HepG2 (cell line): Measurements from ENCODE around the gene APOA1. TPM values are rescaled to one million over a fixed set of nuclear protein-coding genes. Genes with fewer than 3 reads are reported as not detected.

Experiments
- ATAC-seq: fragments of 200-7000 bp; cut with Tn5 transposase; 3 replicates; pipeline ENCODE4 v1.9.1; 2020; ENCODE audit warnings: mild to moderate bottlenecking, moderate library complexity
- BruUV-seq: library from RNA; stranded (reverse); fragments of 400-500 nt; replicated peaks from 2 replicates; lab custom pipeline; 2021; lab: Mats Ljungman, UMichigan
- CTCF ChIA-PET: fragments of 300-600 bp; formaldehyde crosslinking; extraction: SDS; loops from one replicate; lab custom pipeline; 2021; ENCODE audit warnings: low total read pairs, inconsistent platforms, low intra/inter-chr PET ratio; lab: Yijun Ruan, JAX
- POLR2A ChIA-PET: fragments of 350-600 bp; sonication (Branson Sonifier 250); formaldehyde crosslinking; loops from one replicate; lab custom pipeline; 2020; ENCODE audit warnings: antibody characterized with exemption, inconsistent platforms; lab: Yijun Ruan, JAX
- DNase-seq: peaks from one replicate; pipeline ENCODE4 v3.0.0-alpha.2; 2015; ENCODE audit warnings: low spot score
- FAIRE-seq: peaks from 3 replicates; lab custom pipeline; 2011; peaks lifted over from hg19 to GRCh38; lab: Jason Lieb, UNC
- H2AFZ ChIP-seq: one replicate; pipeline ENCODE4 v1.6.1; 2011; ENCODE audit warnings: low read length, inconsistent platforms
- H3K27ac ChIP-seq: fragments of 300-600 bp; 3 replicates; pipeline ENCODE4 v1.8.0; 2011; ENCODE audit warnings: mixed run types, mild to moderate bottlenecking, mixed read lengths, low read length, inconsistent platforms; ENCODE audit not compliant: insufficient read depth; ENCODE audit errors: extremely low read length
- H3K27me3 ChIP-seq, 2 experiments: fragments of 200-600 bp in 1 of 2; 2 replicates in 1 of 2; 3 replicates in 1 of 2; pipeline versions ENCODE4 v1.6.0 to v1.8.0; 2011; ENCODE audit warnings: low read length in 2 of 2, mild to moderate bottlenecking in 2 of 2, moderate library complexity in 2 of 2, inconsistent platforms in 1 of 2; ENCODE audit not compliant: insufficient read depth in 2 of 2, control insufficient read depth in 1 of 2
- H3K36me3 ChIP-seq, 2 experiments: fragments of 200-600 bp in 1 of 2; replicated peaks in 1 of 2; 2 replicates in 1 of 2; 3 replicates in 1 of 2; pipeline versions ENCODE4 v1.5.1 to v1.8.0; 2011; ENCODE audit warnings: low read length in 2 of 2, inconsistent platforms in 1 of 2; ENCODE audit not compliant: insufficient read depth in 2 of 2, control insufficient read depth in 1 of 2
- H3K4me1 ChIP-seq: 2 replicates; pipeline ENCODE4 v1.5.1; 2012; ENCODE audit warnings: low read length, inconsistent platforms; ENCODE audit not compliant: insufficient read depth
- H3K4me2 ChIP-seq: 2 replicates; pipeline ENCODE4 v1.6.0; 2011; ENCODE audit warnings: low read depth, low read length, inconsistent platforms
- H3K4me3 ChIP-seq, 3 experiments: fragments of 200-600 bp in 1 of 3; sonication (generic), shearing (Covaris generic) in 1 of 3; replicated peaks in 1 of 3; 2 replicates each; pipeline ENCODE4 v1.5.1; 2011 to 2016; ENCODE audit warnings: low read length in 3 of 3, inconsistent platforms in 2 of 3, low read depth in 2 of 3, mild to moderate bottlenecking in 2 of 3, control low read depth in 1 of 3, mixed read lengths in 1 of 3; ENCODE audit not compliant: insufficient read depth in 1 of 3
- H3K79me2 ChIP-seq: one replicate; pipeline ENCODE4 v1.6.1; 2011; ENCODE audit warnings: low read length, inconsistent platforms; ENCODE audit not compliant: insufficient read depth
- H3K9ac ChIP-seq: 2 replicates; pipeline ENCODE4 v1.6.0; 2011; ENCODE audit warnings: mild to moderate bottlenecking, low read depth, low read length, inconsistent platforms; ENCODE audit not compliant: insufficient read depth
- H3K9me3 ChIP-seq: 2 replicates; pipeline ENCODE4 v1.5.1; 2012; ENCODE audit warnings: mild to moderate bottlenecking, low read length
- H4K20me1 ChIP-seq: 2 replicates; pipeline ENCODE4 v1.6.0; 2011; ENCODE audit warnings: inconsistent platforms, mild to moderate bottlenecking, low read length, moderate library complexity; ENCODE audit not compliant: insufficient read depth
- AGO2 ChIP-seq: fragments of 200-400 bp; formaldehyde crosslinking; optimal IDR thresholded peaks from 2 replicates; pipeline ENCODE3; 2017; ENCODE audit warnings: mild to moderate bottlenecking, low read depth, low read length, moderate library complexity
- CBX1 ChIP-seq: IDR thresholded peaks from one replicate; pipeline ENCODE4 v1.6.1; 2016; ENCODE audit warnings: antibody characterized with exemption, low read depth
- GATAD2A ChIP-seq: IDR thresholded peaks from 2 replicates; pipeline ENCODE4 v1.6.1; 2016
- KDM5A ChIP-seq: fragments of 200-600 bp; sonication (generic); IDR thresholded peaks from 2 replicates; pipeline ENCODE4 v1.7.0; 2018; ENCODE audit warnings: antibody characterized with exemption, mild to moderate bottlenecking, low read length, borderline replicate concordance
- LCORL ChIP-seq, 2 experiments: fragments of 450-650 bp in 1 of 2; sonication (generic) in 1 of 2; formaldehyde crosslinking in 1 of 2; IDR thresholded peaks; 2 replicates each; pipeline versions ENCODE4 v1.5.0 to v1.6.1; 2017 to 2020; ENCODE audit warnings: antibody characterized with exemption in 1 of 2, missing genetic modification reagents in 1 of 2
- MIXL1 ChIP-seq: IDR thresholded peaks from 2 replicates; pipeline ENCODE4 v1.6.1; 2016
- MTF1 ChIP-seq: sonication (generic); formaldehyde crosslinking; IDR thresholded peaks from 2 replicates; pipeline ENCODE4 v1.5.0; 2020; ENCODE audit warnings: missing genetic modification reagents
- MXD4 ChIP-seq: IDR thresholded peaks from 2 replicates; pipeline ENCODE4 v1.6.1; 2016; ENCODE audit warnings: mild to moderate bottlenecking, missing biosample characterization, missing genetic modification reagents
- RCOR2 ChIP-seq: IDR thresholded peaks from 2 replicates; pipeline ENCODE4 v1.6.1; 2016; ENCODE audit warnings: missing biosample characterization, missing genetic modification reagents
- REST ChIP-seq, 2 experiments: IDR thresholded peaks; 2 replicates each; pipeline ENCODE4 v1.6.1; 2011 to 2012; ENCODE audit warnings: low read length in 2 of 2, borderline replicate concordance in 1 of 2, low read depth in 1 of 2, mild to moderate bottlenecking in 1 of 2, moderate library complexity in 1 of 2
- TCF7 ChIP-seq: sonication (generic); IDR thresholded peaks from 2 replicates; pipeline ENCODE4 v1.6.1; 2016; ENCODE audit warnings: antibody characterized with exemption, low read depth
- ZBTB37 ChIP-seq: sonication (generic); formaldehyde crosslinking; IDR thresholded peaks from 2 replicates; pipeline ENCODE4 v1.4.0; 2020; ENCODE audit warnings: mild to moderate bottlenecking, missing genetic modification reagents
- ZNF232 ChIP-seq: sonication (generic); formaldehyde crosslinking; IDR thresholded peaks from 2 replicates; pipeline ENCODE4 v1.4.0; 2020; ENCODE audit warnings: missing genetic modification reagents, borderline replicate concordance
- ZNF274 ChIP-seq: sonication (generic); formaldehyde crosslinking; IDR thresholded peaks from 2 replicates; pipeline ENCODE4 v1.5.1; 2020; ENCODE audit warnings: mild to moderate bottlenecking, missing genetic modification reagents
- ZNF280D ChIP-seq: sonication (generic); formaldehyde crosslinking; IDR thresholded peaks from 2 replicates; pipeline ENCODE4 v1.5.1; 2020; ENCODE audit warnings: mild to moderate bottlenecking, missing genetic modification reagents
- ZNF800 ChIP-seq: sonication (generic); formaldehyde crosslinking; IDR thresholded peaks from 2 replicates; pipeline ENCODE4 v1.4.0; 2020; ENCODE audit warnings: missing genetic modification reagents
- WGBS: methylation state at CpG from one replicate; pipeline ENCODE4 v1.1.6; 2017; ENCODE audit warnings: low lambda C conversion rate; 5-methylcytosine and 5-hydroxymethylcytosine counted together
- in situ Hi-C: cut with HindIII; loops from 2 replicates; pipeline ENCODE4 v1.10.0; 2017; ENCODE audit warnings: low pct_unique_long_range_greater_than_20kb; ENCODE audit not compliant: extremely low pct_ligation_motif_present
- intact Hi-C: fragments of 100-400 bp; cut with micrococcal nuclease; formaldehyde crosslinking; loops from one replicate; pipeline ENCODE4 v1.10.0; 2022; ENCODE audit not compliant: unreplicated experiment
- polyA plus RNA-seq, 8 experiments: library from polyadenylated mRNA; depleted of rRNA in 3 of 8; stranded (reverse) in 7 of 8; unstranded in 1 of 8; fragments of >200 nt; fragmentation: Illumina TruSeq in 4 of 8; extraction: Trizol in 4 of 8; gene quantifications; 2 replicates each; pipeline versions ENCODE4 v1.2.1 to v1.2.3, GENCODE V29; 2011 to 2016; ENCODE audit warnings: low read depth in 4 of 8, missing spikeins in 1 of 8, mixed read lengths in 1 of 8; ENCODE audit not compliant: insufficient read depth in 1 of 8
- total RNA-seq, 5 experiments: library from RNA; depleted of rRNA; stranded (reverse); fragments of >200 nt; fragmentation: Illumina TruSeq; extraction: Trizol; gene quantifications; 2 replicates each; pipeline ENCODE4 v1.2.3, GENCODE V29; 2016; ENCODE audit warnings: low read depth in 1 of 5

APOA1 gene
- total and polyA plus RNA-seq, 2 of the 13 experiments (the other 11 are each of a cell fraction or from before 2014, with no cell fraction given) = 1,973 to 5,485 TPM

- Histone ChIP-seq H3K79me2 (no peaks in the 10 kb centered on the region), H3K9me3 (no peaks in the 10 kb centered on the region), H4K20me1 (no peaks in the 10 kb centered on the region), H3K36me3 (peaks cover 24 to 51% of the 10 kb centered on the region in 2 experiments; a peak in 4 of 5 replicates), H3K9ac (no peak overlapping the region), H3K4me2 (no peak overlapping the region), H3K4me3 (no peak overlapping the region), H3K27me3 (no peaks in the 10 kb centered on the region), H3K4me1 (no peaks in the 10 kb centered on the region), H3K27ac (no peak overlapping the region), H2AFZ (no peak overlapping the region)
- no peak for DNase-seq
- CTCF ChIA-PET = no interaction called here
- FAIRE-seq = no peak
- intact Hi-C loops (no loop called here), in situ Hi-C loops (no loop called here)
- over 99% methylated on average over 6 of the region's 6 CpGs for WGBS
- BruUV-seq = no TSS peak
- ATAC-seq = no peak
- POLR2A ChIA-PET = interaction anchor here (1.5 kb wide), 1 partner anchor 20 kb away, joined by 3 read pairs; no protein-coding TSS in a partner anchor
- no peak for TF ChIP-seq MTF1
- no peak for TF ChIP-seq TCF7
- no peak for TF ChIP-seq KDM5A
- TF ChIP-seq ZNF800 (CRISPR knock-in tag) = no peak
- TF ChIP-seq CBX1 = no peak
- TF ChIP-seq RCOR2 (CRISPR knock-in tag) = no peak
- TF ChIP-seq MXD4 = no peak
- TF ChIP-seq ZNF280D (CRISPR knock-in tag) = no peak
- TF ChIP-seq MIXL1 (CRISPR knock-in tag) = no peak
- no peak for TF ChIP-seq ZNF232 (CRISPR knock-in tag)
- TF ChIP-seq LCORL (IDR thresholded peaks at IDR 0.05) = no peak
- no peak for TF ChIP-seq LCORL (CRISPR knock-in tag; IDR thresholded peaks at IDR 0.05)
- no peak for TF ChIP-seq REST (IDR thresholded peaks at IDR 0.05; ENCODE audit: borderline replicate concordance in 1 of 2, low read depth in 1 of 2, low read length in 2 of 2)
- no peak for TF ChIP-seq AGO2
- no peak for TF ChIP-seq GATAD2A (CRISPR knock-in tag)
- TF ChIP-seq ZNF274 (CRISPR knock-in tag) = no peak
- no peak for TF ChIP-seq ZBTB37 (CRISPR knock-in tag)
Observed at GRCh38 chr11:116849486-116849885, 12.1 kb upstream of the APOA1 start.
